ENCODE data around the gene PTPRO.

- no peak for TF ChIP-seq SP1 (IDR thresholded peaks at IDR 0.05)
- TF ChIP-seq, protein P1, sequence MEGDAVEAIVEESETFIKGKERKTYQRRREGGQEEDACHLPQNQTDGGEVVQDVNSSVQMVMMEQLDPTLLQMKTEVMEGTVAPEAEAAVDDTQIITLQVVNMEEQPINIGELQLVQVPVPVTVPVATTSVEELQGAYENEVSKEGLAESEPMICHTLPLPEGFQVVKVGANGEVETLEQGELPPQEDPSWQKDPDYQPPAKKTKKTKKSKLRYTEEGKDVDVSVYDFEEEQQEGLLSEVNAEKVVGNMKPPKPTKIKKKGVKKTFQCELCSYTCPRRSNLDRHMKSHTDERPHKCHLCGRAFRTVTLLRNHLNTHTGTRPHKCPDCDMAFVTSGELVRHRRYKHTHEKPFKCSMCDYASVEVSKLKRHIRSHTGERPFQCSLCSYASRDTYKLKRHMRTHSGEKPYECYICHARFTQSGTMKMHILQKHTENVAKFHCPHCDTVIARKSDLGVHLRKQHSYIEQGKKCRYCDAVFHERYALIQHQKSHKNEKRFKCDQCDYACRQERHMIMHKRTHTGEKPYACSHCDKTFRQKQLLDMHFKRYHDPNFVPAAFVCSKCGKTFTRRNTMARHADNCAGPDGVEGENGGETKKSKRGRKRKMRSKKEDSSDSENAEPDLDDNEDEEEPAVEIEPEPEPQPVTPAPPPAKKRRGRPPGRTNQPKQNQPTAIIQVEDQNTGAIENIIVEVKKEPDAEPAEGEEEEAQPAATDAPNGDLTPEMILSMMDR (IDR thresholded peaks at IDR 0.05; ENCODE audit: low read depth, low read length, missing input control): no peak
- no peak for TF ChIP-seq HNF4G (IDR thresholded peaks at IDR 0.05)
- TF ChIP-seq, protein P2, sequence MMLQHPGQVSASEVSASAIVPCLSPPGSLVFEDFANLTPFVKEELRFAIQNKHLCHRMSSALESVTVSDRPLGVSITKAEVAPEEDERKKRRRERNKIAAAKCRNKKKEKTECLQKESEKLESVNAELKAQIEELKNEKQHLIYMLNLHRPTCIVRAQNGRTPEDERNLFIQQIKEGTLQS (IDR thresholded peaks at IDR 0.05): no peak
- TF ChIP-seq FOXA1 (IDR thresholded peaks at IDR 0.05): no peak
- TF ChIP-seq REST (IDR thresholded peaks at IDR 0.05): no peak
- TF ChIP-seq YY1 (IDR thresholded peaks at IDR 0.05): no peak
- TF ChIP-seq, protein P3, sequence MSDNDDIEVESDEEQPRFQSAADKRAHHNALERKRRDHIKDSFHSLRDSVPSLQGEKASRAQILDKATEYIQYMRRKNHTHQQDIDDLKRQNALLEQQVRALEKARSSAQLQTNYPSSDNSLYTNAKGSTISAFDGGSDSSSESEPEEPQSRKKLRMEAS (IDR thresholded peaks at IDR 0.05): no peak
- no peak for TF ChIP-seq NR2F2 (IDR thresholded peaks at IDR 0.05)
- no peak for TF ChIP-seq RAD21 (IDR thresholded peaks at IDR 0.05)
- TF ChIP-seq, protein P4, sequence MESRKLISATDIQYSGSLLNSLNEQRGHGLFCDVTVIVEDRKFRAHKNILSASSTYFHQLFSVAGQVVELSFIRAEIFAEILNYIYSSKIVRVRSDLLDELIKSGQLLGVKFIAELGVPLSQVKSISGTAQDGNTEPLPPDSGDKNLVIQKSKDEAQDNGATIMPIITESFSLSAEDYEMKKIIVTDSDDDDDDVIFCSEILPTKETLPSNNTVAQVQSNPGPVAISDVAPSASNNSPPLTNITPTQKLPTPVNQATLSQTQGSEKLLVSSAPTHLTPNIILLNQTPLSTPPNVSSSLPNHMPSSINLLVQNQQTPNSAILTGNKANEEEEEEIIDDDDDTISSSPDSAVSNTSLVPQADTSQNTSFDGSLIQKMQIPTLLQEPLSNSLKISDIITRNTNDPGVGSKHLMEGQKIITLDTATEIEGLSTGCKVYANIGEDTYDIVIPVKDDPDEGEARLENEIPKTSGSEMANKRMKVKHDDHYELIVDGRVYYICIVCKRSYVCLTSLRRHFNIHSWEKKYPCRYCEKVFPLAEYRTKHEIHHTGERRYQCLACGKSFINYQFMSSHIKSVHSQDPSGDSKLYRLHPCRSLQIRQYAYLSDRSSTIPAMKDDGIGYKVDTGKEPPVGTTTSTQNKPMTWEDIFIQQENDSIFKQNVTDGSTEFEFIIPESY (IDR thresholded peaks at IDR 0.05): no peak
- TF ChIP-seq JUND (IDR thresholded peaks at IDR 0.05): no peak
- no peak for TF ChIP-seq TAF1 (conservative IDR thresholded peaks at IDR 0.05)
These were observed 82.2 kb downstream of the PTPRO start for GRCh38 chr12:15404485-15404884.

Measured in liver (tissue), 3 donors.